Amniotic stem cell (primary cell): ENCODE data around the gene KCNMA1.
"Not testable (repeated sequence)": the region's sequence is repeated elsewhere in the genome, so short reads cannot be mapped to it uniquely, and the experiment has no call there.

Experiments
- DNase-seq: peaks from one replicate; lab custom pipeline; 2025; lab: John Stamatoyannopoulos, UW

The KCNMA1 gene

DNA sequence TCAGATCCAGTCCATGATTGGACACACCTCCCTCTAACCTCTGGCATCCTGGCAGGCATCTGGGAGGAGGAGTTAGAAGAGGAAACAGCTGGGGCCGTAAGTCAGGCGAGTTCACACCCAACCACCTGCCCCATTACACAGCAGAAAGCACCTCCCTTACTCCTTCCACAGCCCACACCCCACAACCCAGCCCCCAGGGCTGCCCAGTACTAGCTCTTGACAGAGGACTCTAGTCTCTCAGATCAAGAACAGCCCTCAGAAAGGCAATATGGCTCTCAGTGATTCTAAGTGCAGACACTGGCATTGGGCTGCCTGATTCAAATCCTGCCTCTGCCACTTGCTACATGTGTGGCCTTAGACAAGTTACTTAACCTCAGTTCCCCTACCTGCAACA lies 34.1 kb downstream of the KCNMA1 start:
- no peak for DNase-seq

DNA sequence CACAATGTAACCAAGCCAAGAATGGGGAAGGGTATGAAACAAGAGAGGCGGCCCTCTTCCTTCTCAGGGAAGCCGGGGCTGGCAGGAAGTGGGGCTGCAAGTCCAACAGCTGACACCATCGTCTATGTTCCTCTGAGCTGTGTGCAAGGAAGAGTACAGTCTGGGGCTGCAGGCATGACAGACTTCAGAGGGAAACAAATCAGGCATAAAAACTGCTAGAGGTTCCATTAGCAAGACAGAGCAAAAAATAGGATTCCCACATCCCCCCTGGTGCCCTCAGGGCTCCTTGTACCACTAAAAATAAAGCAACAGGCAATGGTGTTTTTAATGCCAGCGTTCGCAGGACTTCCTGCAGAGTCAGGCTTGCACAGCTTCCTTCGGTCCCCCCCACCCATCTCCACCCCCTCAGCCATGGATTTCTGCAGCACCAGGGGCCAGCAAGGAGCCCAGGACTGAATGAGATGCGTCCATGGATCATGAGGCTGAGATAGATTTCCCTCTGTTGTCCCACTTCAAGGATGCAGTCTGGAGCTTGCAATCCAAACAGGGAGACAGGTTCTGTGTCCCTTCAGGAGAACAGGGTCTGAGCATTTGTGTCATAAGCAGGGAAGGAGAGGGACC lies 34.6 kb downstream of the KCNMA1 start:
- DNase-seq, result no peak

GRCh38 chr10:77602231-77602912 lies 35.2 kb downstream of the KCNMA1 start:
- no peak for DNase-seq

DNA sequence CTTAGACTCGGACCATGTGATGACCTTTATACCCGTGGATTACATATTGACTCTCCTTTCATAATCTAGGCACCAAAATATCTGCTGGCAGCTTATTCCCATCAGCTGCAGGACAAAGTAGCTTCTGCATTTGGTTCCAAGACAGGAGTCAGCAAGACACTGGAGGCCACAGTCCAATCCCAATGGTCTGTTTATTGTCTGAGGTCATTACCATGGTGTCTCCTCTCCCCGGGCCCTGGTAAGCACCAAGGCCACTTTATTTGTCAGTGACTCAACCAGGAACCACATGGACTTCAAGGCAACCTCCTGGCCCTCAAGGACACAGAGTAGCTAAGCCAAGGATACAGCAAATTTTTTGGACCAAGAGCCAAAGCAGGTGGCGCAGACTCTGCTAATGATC lies 36.1 kb downstream of the KCNMA1 start:
- DNase-seq, result no peak

DNA sequence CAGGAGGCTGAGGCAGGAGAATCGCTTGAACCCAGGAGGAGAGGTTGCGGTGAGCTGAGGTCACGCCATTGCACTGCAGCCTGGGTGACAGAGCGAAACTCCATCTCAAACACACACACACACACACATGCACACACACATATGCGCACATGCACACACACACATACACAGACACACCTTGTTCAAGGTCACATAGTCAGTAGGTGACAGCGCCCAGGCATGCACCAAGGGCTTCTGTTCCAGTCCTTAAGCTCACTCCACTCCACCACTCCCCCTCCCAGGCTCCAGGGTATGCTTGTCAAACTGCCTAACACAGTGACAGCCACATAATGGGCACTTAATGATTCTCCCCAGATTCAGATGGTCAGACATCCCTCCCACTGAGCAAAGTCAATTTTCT lies 37.0 kb downstream of the KCNMA1 start:
- DNase-seq, result no peak

DNA sequence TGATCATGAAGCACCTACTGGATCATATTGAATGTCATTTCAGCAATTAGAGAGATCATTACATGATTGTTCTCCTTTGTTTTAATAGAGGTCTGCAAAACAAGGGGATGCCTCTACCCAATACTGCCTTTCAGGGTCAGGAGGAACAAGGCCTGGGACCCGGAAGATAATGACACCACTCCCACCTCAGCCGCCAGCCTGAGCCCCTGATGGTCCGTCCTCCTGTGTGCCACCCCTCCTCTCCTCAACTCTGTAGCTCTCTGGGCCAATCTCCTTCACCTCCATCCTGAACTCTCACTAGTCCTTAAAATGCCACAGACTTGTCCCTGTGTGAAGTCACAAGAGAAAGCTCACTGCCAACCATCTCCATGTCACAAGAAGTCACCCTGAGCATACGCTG lies 38.0 kb downstream of the KCNMA1 start:
- no peak for DNase-seq

GRCh38 chr10:77598606-77599005 lies 39.0 kb downstream of the KCNMA1 start:
- DNase-seq, result no peak

DNA sequence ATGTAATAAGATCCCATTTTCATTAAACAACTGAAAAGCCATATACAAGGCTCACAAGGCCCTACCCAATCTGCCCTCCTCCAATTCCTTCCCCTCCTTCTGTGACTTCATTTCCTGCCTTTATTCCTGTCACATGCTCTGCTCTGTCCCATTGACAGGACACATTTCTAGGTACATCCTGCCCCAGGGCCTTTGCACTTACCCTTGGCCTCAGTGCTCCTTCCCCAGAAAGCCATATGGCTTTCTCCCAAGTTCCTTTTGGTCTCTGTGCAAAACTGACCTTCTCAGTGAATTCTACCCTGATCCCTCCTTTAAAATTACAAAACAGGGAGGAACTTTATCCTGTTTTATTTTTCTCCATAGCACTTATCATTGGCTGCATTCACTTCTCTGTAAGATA lies 40.0 kb downstream of the KCNMA1 start:
- no peak for DNase-seq

DNA sequence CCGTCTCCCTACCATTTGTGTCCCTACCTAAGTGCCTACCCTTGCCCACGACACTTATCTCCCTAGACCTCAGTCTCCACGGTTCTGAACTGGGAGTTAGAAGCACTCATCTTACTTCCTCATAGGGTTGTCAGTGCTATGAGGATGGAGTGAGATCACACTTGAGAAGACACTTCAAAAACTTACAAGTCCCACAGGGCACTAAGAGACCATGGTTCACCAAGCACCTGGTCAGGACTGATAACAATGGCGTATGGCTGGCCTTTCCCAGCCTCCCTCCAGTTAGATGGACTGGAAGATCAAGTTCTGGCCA lies 43.2 kb downstream of the KCNMA1 start:
- no peak for DNase-seq

- DNase-seq, result no peak
These were observed 43.7 kb downstream of the KCNMA1 start for GRCh38 chr10:77593771-77594470.

GRCh38 chr10:77592946-77593636 lies 44.5 kb downstream of the KCNMA1 start:
- DNase-seq, result peak; percentile 89

DNA sequence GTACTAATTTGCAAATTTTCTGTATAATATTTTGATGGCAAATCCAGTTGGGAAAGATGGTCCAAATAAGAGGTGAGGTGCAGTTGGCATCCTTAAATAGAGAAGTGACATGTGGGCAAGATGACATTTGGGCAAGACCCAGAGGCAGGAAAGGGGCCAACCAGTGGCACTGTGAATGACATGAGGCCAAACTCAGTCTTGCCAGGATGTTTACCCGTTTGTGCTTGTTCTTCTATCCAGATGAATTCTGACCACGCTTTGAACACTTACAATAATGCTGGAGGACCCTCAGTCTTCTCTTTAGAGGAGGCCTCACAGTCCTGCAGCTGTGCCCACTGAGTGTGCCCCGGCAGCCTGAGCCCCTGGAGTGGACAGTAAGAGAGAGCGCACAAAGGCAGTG lies 45.1 kb downstream of the KCNMA1 start:
- no peak for DNase-seq

DNA sequence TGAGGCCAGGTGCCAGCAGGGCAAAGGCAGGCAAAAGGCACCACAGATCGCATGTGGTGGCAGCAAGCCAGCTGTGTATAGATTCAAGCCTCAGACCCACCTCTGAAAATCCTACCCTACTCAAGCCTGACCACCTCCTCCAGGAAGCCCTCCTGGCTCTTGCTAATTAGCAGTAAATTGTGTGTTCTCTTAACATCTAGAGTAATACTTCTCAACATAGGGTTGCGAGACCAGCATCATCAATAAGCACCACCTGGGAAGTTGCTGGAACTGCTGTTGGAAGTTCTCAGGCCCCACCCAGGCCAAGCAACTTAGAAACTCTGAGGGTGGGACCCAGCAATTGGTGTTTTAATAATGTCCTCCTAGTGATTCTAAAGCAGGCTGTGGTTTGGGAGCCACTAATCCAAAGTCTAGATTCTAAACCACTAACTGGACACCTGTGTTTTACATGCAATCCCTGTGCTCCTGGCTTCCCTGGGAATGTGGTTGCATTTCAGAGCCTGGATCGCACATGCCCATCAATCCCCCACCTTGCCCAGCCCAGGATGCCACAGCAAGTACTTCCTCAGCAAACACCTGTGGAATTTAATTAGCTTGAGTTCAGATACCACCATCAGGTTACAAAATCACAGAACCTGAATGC lies 46.2 kb downstream of the KCNMA1 start:
- no peak for DNase-seq

DNA sequence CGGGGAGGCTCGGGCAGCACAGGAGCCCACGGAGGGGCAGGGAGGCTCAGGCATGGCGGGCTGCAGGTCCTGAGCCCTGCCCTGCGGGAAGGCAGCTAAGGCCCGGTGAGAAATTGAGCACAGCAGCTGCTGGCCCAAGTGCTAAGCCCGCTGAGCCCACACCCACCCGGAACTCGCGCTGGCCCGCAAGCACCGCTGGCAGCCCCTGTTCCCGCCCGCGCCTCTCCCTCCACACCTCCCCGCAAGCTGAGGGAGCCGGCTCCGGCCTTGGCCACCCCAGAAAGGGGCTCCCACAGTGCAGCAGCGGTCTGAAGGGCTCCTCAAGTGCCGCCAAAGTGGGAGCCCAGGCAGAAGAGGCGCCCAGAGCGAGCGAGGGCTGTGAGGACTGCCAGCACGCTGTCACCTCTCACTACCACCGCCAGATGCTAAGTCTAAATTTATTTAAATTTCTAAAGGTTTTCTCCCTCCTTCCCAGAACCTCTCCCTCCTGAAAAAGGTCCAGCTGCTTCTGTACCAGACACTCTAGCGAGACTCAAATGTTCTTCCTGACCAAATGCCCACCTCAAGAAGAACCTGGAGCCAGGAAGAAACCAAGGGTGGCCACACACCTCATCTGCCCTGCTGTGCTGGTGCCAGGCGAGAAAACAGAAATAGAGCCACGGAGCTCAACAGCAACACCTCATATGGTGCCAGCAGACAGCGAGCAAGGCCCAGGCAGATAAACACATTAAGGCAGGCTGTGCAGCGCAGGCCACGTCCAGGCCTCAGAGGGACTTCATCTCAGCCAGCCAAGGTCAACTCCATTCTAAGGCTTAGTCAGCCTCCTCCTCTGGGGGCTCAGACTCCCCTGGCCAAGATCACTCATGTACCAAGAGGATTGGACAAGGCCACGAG lies 47.0 kb downstream of the KCNMA1 start:
- DNase-seq, result no peak

DNA sequence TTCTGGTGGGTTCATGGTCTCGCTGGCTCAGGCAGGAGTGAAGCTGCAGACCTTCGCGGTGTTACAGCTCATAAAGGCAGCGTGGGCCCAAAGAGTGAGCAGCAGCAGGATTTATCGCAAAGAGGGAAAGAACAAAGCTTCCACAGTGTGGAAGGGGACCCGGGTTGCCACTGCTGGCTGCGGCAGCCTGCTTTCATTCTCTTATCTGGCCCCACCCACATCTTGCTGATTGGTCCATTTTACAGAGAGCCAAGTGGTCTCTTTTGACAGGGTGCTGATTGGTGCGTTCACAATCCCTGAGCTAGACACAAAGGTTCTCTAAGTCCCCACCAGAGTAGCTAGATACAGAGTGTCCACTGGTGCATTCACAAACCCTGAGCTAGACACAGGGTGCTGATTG lies 47.9 kb downstream of the KCNMA1 start:
- DNase-seq, result not testable (repeated sequence)

- no peak for DNase-seq
These were observed 48.7 kb downstream of the KCNMA1 start for GRCh38 chr10:77588886-77589285.

DNA sequence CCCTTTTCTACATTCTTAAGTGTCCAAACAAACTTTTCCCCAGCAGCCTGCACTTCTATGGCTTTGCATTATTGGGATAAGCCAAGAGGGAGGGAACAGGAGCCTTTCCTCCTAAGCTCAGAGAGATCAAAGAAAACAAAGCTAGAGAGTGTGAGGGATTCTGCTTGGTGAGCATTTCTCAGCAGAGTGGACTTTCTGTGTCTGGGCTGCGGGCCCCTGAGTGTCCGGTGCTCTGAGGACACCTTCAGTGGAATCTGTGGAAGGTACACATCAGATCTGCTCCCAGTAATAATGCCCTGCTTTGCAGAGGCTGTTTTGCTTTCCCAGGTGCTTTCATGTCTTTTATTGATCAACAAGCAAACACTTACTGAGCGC lies 50.2 kb downstream of the KCNMA1 start:
- no peak for DNase-seq

DNA sequence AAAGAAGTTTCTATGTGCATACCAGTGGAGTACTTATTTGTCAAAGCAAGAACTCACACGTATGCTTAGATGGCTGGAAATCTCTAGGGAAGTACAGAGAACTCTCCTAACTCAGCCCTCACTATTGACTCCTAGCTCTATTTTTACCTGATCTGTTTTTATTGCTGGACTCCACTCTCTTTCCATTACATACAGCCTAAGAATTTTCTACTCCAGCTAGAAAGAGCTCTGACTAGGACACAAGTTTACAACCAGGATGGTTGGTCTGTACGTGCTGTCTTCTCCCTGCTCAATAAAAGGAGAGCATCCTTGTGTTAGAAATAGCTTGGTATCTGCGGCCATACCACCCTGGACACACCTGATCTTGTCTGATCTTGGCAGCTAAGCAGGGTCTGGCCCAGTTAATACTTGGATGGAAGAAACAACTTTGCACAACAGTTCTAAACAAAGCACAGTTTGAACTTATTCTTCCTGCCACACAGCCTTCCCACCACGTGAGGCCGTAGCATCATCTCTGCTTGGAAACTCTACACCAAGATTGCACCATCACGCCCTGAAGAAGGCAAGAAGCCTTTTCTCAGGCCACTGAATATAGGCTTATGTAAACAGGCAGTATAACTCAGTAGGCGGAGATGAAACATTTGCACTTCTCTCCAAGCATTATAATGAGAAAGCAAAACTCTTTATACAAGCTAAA lies 50.7 kb downstream of the KCNMA1 start:
- peak; percentile 23 for DNase-seq

DNA sequence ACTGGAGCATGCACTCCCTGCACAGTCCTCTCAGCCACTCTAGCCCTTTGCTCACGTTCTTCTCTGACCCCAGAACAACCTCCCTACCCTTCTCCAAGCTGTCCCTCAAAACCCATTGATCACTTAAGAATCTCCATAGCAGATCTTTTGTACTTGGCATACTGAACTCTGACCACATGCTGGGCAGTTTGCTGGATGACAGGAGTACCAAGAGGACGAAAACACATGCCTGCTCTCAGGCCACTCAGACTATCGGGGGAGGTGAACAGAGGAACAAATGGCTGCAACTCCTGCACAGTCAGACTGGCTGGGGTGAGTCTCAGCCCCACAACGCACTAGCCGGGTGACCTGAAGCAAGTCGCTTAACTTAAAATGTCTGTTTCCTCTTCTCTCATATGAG lies 52.7 kb downstream of the KCNMA1 start:
- no peak for DNase-seq

- DNase-seq, result no peak
These were observed 54.1 kb downstream of the KCNMA1 start for GRCh38 chr10:77583527-77583926.

GRCh38 chr10:77582710-77583115 lies 54.9 kb downstream of the KCNMA1 start:
- peak; percentile 50 for DNase-seq
